IMR-90 (cell line): ENCODE results near the gene HVCN1. TPM values are rescaled to one million over a fixed set of nuclear protein-coding genes. Genes with fewer than 3 reads are reported as not detected.
A peak's percentile ranks its signal among the peaks of the same experiment; 100 is the strongest.

Experiments
- ATAC-seq: fragments of 200-7000 bp; cut with Tn5 transposase; 2 replicates; pipeline ENCODE4 v1.9.1; 2020; ENCODE audit warnings: low read depth, mild to moderate bottlenecking, moderate library complexity
- BruUV-seq: library from RNA; stranded (reverse); fragments of 400-500 nt; replicated peaks from 2 replicates; lab custom pipeline; 2021; lab: Mats Ljungman, UMichigan
- CTCF ChIA-PET: fragments of 300-600 bp; formaldehyde crosslinking; extraction: SDS; loops from one replicate; lab custom pipeline; 2021; ENCODE audit warnings: antibody characterized with exemption; lab: Yijun Ruan, JAX
- POLR2A ChIA-PET: fragments of 300-600 bp; sonication (Branson Sonifier 250); formaldehyde crosslinking; loops from one replicate; lab custom pipeline; 2022; ENCODE audit warnings: antibody characterized with exemption; ENCODE audit not compliant: unreplicated experiment; lab: Charles Lee
- DNase-seq: peaks from one replicate; pipeline ENCODE4 v3.0.0; 2013
- H2AFZ ChIP-seq: replicated peaks from 2 replicates; pipeline ENCODE3; 2013; ENCODE audit warnings: low read length, mild to moderate bottlenecking; ENCODE audit not compliant: poor library complexity
- H2AK5ac ChIP-seq: 2 replicates; pipeline ENCODE4 v1.6.1; 2013; ENCODE audit warnings: low read depth, low read length, inconsistent platforms
- H2AK9ac ChIP-seq: replicated peaks from 2 replicates; pipeline ENCODE3; 2013; ENCODE audit warnings: mild to moderate bottlenecking, low read depth, low read length, moderate library complexity; ENCODE audit not compliant: poor library complexity
- H2BK120ac ChIP-seq: 2 replicates; pipeline ENCODE4 v1.6.1; 2013; ENCODE audit warnings: low read depth, low read length, inconsistent platforms
- H2BK15ac ChIP-seq: 3 replicates; pipeline ENCODE4 v1.6.1; 2013; ENCODE audit warnings: low read depth, low read length, inconsistent platforms
- H2BK20ac ChIP-seq: 2 replicates; pipeline ENCODE4 v1.6.1; 2013; ENCODE audit warnings: low read depth, mild to moderate bottlenecking, inconsistent platforms, low read length, moderate library complexity
- H2BK5ac ChIP-seq: 2 replicates; pipeline ENCODE4 v1.6.1; 2013; ENCODE audit warnings: mild to moderate bottlenecking, low read depth, low read length, inconsistent platforms; ENCODE audit not compliant: poor library complexity, severe bottlenecking
- H3K14ac ChIP-seq: replicated peaks from 2 replicates; pipeline ENCODE4 v1.6.1; 2013; ENCODE audit warnings: low read depth, low read length, inconsistent platforms
- H3K18ac ChIP-seq: 2 replicates; pipeline ENCODE4 v1.6.1; 2013; ENCODE audit warnings: low read depth, low read length, control low read depth
- H3K23ac ChIP-seq: 2 replicates; pipeline ENCODE4 v1.6.1; 2013; ENCODE audit warnings: low read depth, low read length, inconsistent platforms
- H3K27ac ChIP-seq: 2 replicates; pipeline ENCODE4 v1.5.1; 2013; ENCODE audit warnings: mild to moderate bottlenecking, control low read depth, low read length; ENCODE audit not compliant: insufficient read depth
- H3K27me3 ChIP-seq: 2 replicates; pipeline ENCODE4 v1.6.1; 2013; ENCODE audit warnings: low read length; ENCODE audit not compliant: control insufficient read depth, insufficient read depth
- H3K36me3 ChIP-seq: 2 replicates; pipeline ENCODE4 v1.6.1; 2013; ENCODE audit warnings: low read length, mixed read lengths; ENCODE audit not compliant: control insufficient read depth, insufficient read depth
- H3K4ac ChIP-seq: 2 replicates; pipeline ENCODE4 v1.6.1; 2013; ENCODE audit warnings: low read depth, low read length, inconsistent platforms
- H3K4me1 ChIP-seq: 2 replicates; pipeline ENCODE4 v1.6.1; 2013; ENCODE audit warnings: low read length, mixed read lengths; ENCODE audit not compliant: control insufficient read depth, insufficient read depth
- H3K4me2 ChIP-seq: 2 replicates; pipeline ENCODE4 v1.6.1; 2013; ENCODE audit warnings: low read depth, mild to moderate bottlenecking, control low read depth, low read length, moderate library complexity
- H3K4me3 ChIP-seq: 2 replicates; pipeline ENCODE4 v1.5.1; 2013; ENCODE audit warnings: low read depth, mild to moderate bottlenecking, control low read depth, low read length, moderate library complexity; ENCODE audit not compliant: insufficient read depth
- H3K56ac ChIP-seq: 2 replicates; pipeline ENCODE4 v1.6.1; 2013; ENCODE audit warnings: low read length, inconsistent platforms; ENCODE audit not compliant: insufficient read depth; ENCODE audit errors: extremely low read depth
- H3K79me1 ChIP-seq, 2 experiments: 2 replicates each; pipeline ENCODE4 v1.6.1; 2013; ENCODE audit warnings: low read length in 2 of 2, inconsistent platforms in 1 of 2, low read depth in 1 of 2
- H3K9ac ChIP-seq: 2 replicates; pipeline ENCODE4 v1.6.1; 2013; ENCODE audit warnings: low read depth, low read length, control low read depth
- H3K9me1 ChIP-seq: 2 replicates; pipeline ENCODE4 v1.6.1; 2013; ENCODE audit warnings: low read length, inconsistent platforms; ENCODE audit not compliant: insufficient read depth
- H3K9me3 ChIP-seq: 2 replicates; pipeline ENCODE4 v1.6.1; 2013; ENCODE audit warnings: low read length; ENCODE audit not compliant: control insufficient read depth, insufficient read depth
- H4K20me1 ChIP-seq: 2 replicates; pipeline ENCODE4 v1.6.1; 2013; ENCODE audit warnings: low read length, inconsistent platforms; ENCODE audit not compliant: insufficient read depth
- H4K5ac ChIP-seq: 2 replicates; pipeline ENCODE4 v1.6.1; 2013; ENCODE audit warnings: mild to moderate bottlenecking, low read depth, low read length, control low read depth
- H4K8ac ChIP-seq, 2 experiments: 2 replicates each; pipeline ENCODE4 v1.6.1; 2013; ENCODE audit warnings: low read depth in 2 of 2, low read length in 2 of 2, control low read depth in 1 of 2, inconsistent platforms in 1 of 2
- H4K91ac ChIP-seq: 2 replicates; pipeline ENCODE4 v1.6.1; 2013; ENCODE audit warnings: low read depth, low read length, inconsistent platforms; ENCODE audit not compliant: insufficient read depth
- BHLHE40 ChIP-seq: fragments of 150-350 bp; IDR thresholded peaks from 2 replicates; pipeline ENCODE4 v1.6.1; 2016; ENCODE audit warnings: mild to moderate bottlenecking, low read depth, low read length
- FOS ChIP-seq: fragments of 150-350 bp; IDR thresholded peaks from 2 replicates; pipeline ENCODE4 v1.6.1; 2016; ENCODE audit warnings: low read depth, low read length
- MAZ ChIP-seq: IDR thresholded peaks from 2 replicates; pipeline ENCODE4 v1.6.1; 2012; ENCODE audit warnings: low read depth, mild to moderate bottlenecking, low read length, improper control_type of control experiment, moderate library complexity, borderline replicate concordance
- RAD21 ChIP-seq: IDR thresholded peaks from 2 replicates; pipeline ENCODE4 v1.6.1; 2012; ENCODE audit warnings: low read length, improper control_type of control experiment
- WGBS, 2 experiments: methylation state at CpG; one replicate each; pipeline versions ENCODE4 v1.1.5 to v1.1.7; 2013; ENCODE audit warnings: missing lambda C conversion rate in 2 of 2; ENCODE audit not compliant: insufficient read length in 1 of 2; ENCODE audit errors: extremely low coverage in 2 of 2; 5-methylcytosine and 5-hydroxymethylcytosine counted together
- dilution Hi-C: fragments of 300-500 bp; cut with HindIII; formaldehyde crosslinking; loops from one replicate; pipeline ENCODE4 v1.14.3; 2018; ENCODE audit warnings: low sequenced_read_pairs; ENCODE audit not compliant: unreplicated experiment
- in situ Hi-C: fragments of 300-500 bp; cut with MboI; formaldehyde crosslinking; loops from 3 replicates; pipeline ENCODE4 v1.14.3; 2019; ENCODE audit warnings: low sequenced_read_pairs, inconsistent platforms, mixed read lengths
- intact Hi-C: fragments of 100-400 bp; cut with micrococcal nuclease; formaldehyde crosslinking; loops from 2 replicates; pipeline ENCODE4 v1.10.0; 2022
- polyA plus RNA-seq, 3 experiments: library from polyadenylated mRNA; depleted of rRNA; stranded (reverse); fragments of >200 nt; gene quantifications; 2 replicates each; pipeline ENCODE4 v1.2.3, GENCODE V29; 2012; ENCODE audit warnings: low replicate concordance in 1 of 3
- total RNA-seq: library from RNA; depleted of rRNA; stranded (reverse); fragments of >200 nt; gene quantifications from 2 replicates; pipeline ENCODE4 v1.2.3, GENCODE V29; 2012

Gene HVCN1
- total and polyA plus RNA-seq, 2 of the 4 experiments (the other 2 are of a cell fraction): 1.9 to 2.0 TPM

- no peak overlapping the region for H2AK9ac ChIP-seq
- ChIA-PET POLR2A (no interaction called here), CTCF (no interaction called here)
- H2BK20ac ChIP-seq: no peak overlapping the region
- no peaks in the 10 kb centered on the region for H3K9me3 ChIP-seq
- H2AK5ac ChIP-seq: no peak overlapping the region
- H3K23ac ChIP-seq: peak overlapping the region; percentile 64; the same call in 1 of the 2 replicates
- H3K79me1 ChIP-seq: peaks cover 12 to 56% of the 10 kb centered on the region in 2 experiments
- H2BK120ac ChIP-seq: no peak overlapping the region
- peaks cover 65% of the 10 kb centered on the region for H4K20me1 ChIP-seq
- intact Hi-C loops (no loop called here), in situ Hi-C loops (no loop called here), dilution Hi-C loops (no loop called here)
- no peak overlapping the region for H3K9ac ChIP-seq
- no peak overlapping the region for H4K91ac ChIP-seq
- no peak for TF ChIP-seq MAZ
- no peak for TF ChIP-seq RAD21
- no peak for TF ChIP-seq BHLHE40
- TF ChIP-seq FOS: no peak
- WGBS, 2 experiments: no CpG with 5 or more reads among the region's 2 CpGs
- no peak overlapping the region for H3K56ac ChIP-seq
- DNase-seq (no peak), ATAC-seq (no peak)
- H3K4me1 ChIP-seq: 0 out of 2 replicates have a peak, but pooled peaks cover 4% of the 10 kb centered on the region
- H2AFZ ChIP-seq: no peak overlapping the region
- H3K18ac ChIP-seq: no peak overlapping the region
- H3K4me2 ChIP-seq: no peak overlapping the region
- no peak overlapping the region for H3K14ac ChIP-seq
- peaks cover 31% of the 10 kb centered on the region for H3K36me3 ChIP-seq
- no peak overlapping the region for H3K27ac ChIP-seq
- H2BK5ac ChIP-seq: no peak overlapping the region
- no peak overlapping the region for H4K8ac ChIP-seq
- H3K27me3 ChIP-seq: no peaks in the 10 kb centered on the region
- H3K9me1 ChIP-seq: peaks cover 7% of the 10 kb centered on the region; the same call in 1 of the 2 replicates
- H3K4me3 ChIP-seq: no peak overlapping the region
- no peak overlapping the region for H2BK15ac ChIP-seq
- no peak overlapping the region for H3K4ac ChIP-seq
- no TSS peak for BruUV-seq
- H4K5ac ChIP-seq: no peak overlapping the region
These were observed 42.6 kb upstream of the HVCN1 start for GRCh38 chr12:110731479-110731878.
